ENCODE data around the gene TRPV3. TPM values are rescaled to one million over a fixed set of nuclear protein-coding genes. Genes with fewer than 3 reads are reported as not detected.

TRPV3 gene
- total and polyA plus RNA-seq, 2 of the 8 experiments (the other 6 are each of a cell fraction or from before 2014, with no cell fraction given): 0.56 to 1.0 TPM

GRCh38 chr17:3602499-3602898, 44.9 kb upstream of the TRPV3 start:
- no peak overlapping the region for H2BK12ac ChIP-seq (ENCODE audit: low read depth, low read length)
- no peaks in the 10 kb centered on the region for H3K79me2 ChIP-seq (ENCODE audit: control insufficient read depth in 1 of 2, insufficient read depth in 2 of 2, low read length in 2 of 2)
- H3K27me3 ChIP-seq (replicated peaks in 1 of 4; ENCODE audit: control insufficient read depth in 3 of 4, extremely low read depth in 1 of 4, insufficient read depth in 3 of 4, low read length in 3 of 4): no peaks in the 10 kb centered on the region
- peaks cover 0 to 4% of the 10 kb centered on the region in 2 experiments; a peak in 1 of 4 replicates for H3K9me3 ChIP-seq (ENCODE audit: insufficient read depth in 2 of 2, low read depth in 1 of 2, low read length in 1 of 2)
- no peak overlapping the region for H2BK15ac ChIP-seq (ENCODE audit: low read length)
- FAIRE-seq (peak; percentile 65), DNase-seq (ENCODE audit: low read depth in 1 of 2, low spot score in 2 of 2) (peak in 1 of 2 experiments; percentile 64)
- no peak overlapping the region for H3K56ac ChIP-seq (replicated peaks; ENCODE audit: insufficient read length, low read depth, low read length)
- H3K4me2 ChIP-seq (ENCODE audit: insufficient read depth in 1 of 2, low read depth in 2 of 2, low read length in 2 of 2): no peak overlapping the region
- H3K18ac ChIP-seq (ENCODE audit: extremely low read depth, low read length): no peak overlapping the region
- 70% methylated on average over 16 of the region's 16 CpGs; no CpG with 5 or more reads in 1 of the 2 experiments for WGBS, 2 experiments (ENCODE audit: extremely low coverage in 1 of 2, insufficient coverage in 1 of 2, insufficient read length in 1 of 2, insufficient replicate concordance in 2 of 2, low coverage in 1 of 2, low lambda C conversion rate in 2 of 2, missing lambda C conversion rate in 1 of 2)
- H3K4me3 ChIP-seq (ENCODE audit: extremely low read depth in 1 of 4, insufficient read depth in 2 of 4, low read depth in 3 of 4, low read length in 4 of 4): no peak overlapping the region
- no peak overlapping the region for H4K8ac ChIP-seq (ENCODE audit: extremely low read depth, insufficient read depth, low read length)
- no peaks in the 10 kb centered on the region for H3K23me2 ChIP-seq (ENCODE audit: low read depth, low read length)
- H4K20me1 ChIP-seq (replicated peaks in 1 of 2; ENCODE audit: control insufficient read depth in 1 of 2, insufficient read depth in 2 of 2, low read length in 2 of 2): peaks cover 0 to 3% of the 10 kb centered on the region in 2 experiments
- no peak overlapping the region for H3K27ac ChIP-seq (ENCODE audit: low read depth, low read length)
- H2BK20ac ChIP-seq (ENCODE audit: low read length): no peak overlapping the region
- no peak overlapping the region for H4K91ac ChIP-seq (replicated peaks; ENCODE audit: insufficient read length, low read length)
- no peak overlapping the region for H2AK5ac ChIP-seq (ENCODE audit: low read depth, low read length)
- no peaks in the 10 kb centered on the region for H3K4me1 ChIP-seq (replicated peaks in 1 of 4; ENCODE audit: control insufficient read depth in 3 of 4, insufficient read depth in 4 of 4, low read length in 3 of 4)
- H3K79me1 ChIP-seq (ENCODE audit: low read depth, low read length): no peaks in the 10 kb centered on the region
- H2AFZ ChIP-seq (ENCODE audit: low read length): no peak overlapping the region
- peaks cover 0 to 16% (median 4%) of the 10 kb centered on the region in 4 experiments; a peak in 5 of 8 replicates for H3K36me3 ChIP-seq (ENCODE audit: control insufficient read depth in 2 of 4, insufficient read depth in 4 of 4, low read length in 3 of 4)
- no peak overlapping the region for H3K4ac ChIP-seq (replicated peaks; ENCODE audit: insufficient read length, low read depth, low read length)
- H3K9ac ChIP-seq (replicated peaks in 1 of 4; ENCODE audit: extremely low read depth in 1 of 4, low read depth in 3 of 4, low read length in 3 of 4): no peak overlapping the region
- H3K14ac ChIP-seq (ENCODE audit: insufficient read length): no peak overlapping the region
- H3K23ac ChIP-seq (ENCODE audit: insufficient read length): no peak overlapping the region
- no peak for TF ChIP-seq KDM5A (IDR thresholded peaks at IDR 0.05; ENCODE audit: low read length)
- no peak for TF ChIP-seq RXRA (IDR thresholded peaks at IDR 0.05; ENCODE audit: insufficient read depth, low read depth, low read length)
- TF ChIP-seq SIN3A (conservative IDR thresholded peaks at IDR 0.05 in 1 of 2, IDR thresholded peaks at IDR 0.05 in 1 of 2; ENCODE audit: low read depth in 1 of 2, low read length in 2 of 2): peak in 1 of 2 experiments; percentile 64; a peak in 1 of 4 replicates
- no peak for TF ChIP-seq E2F6 (IDR thresholded peaks at IDR 0.05)
- TF ChIP-seq CTCF (IDR thresholded peaks at IDR 0.05; ENCODE audit: control extremely low read depth in 1 of 3, insufficient read depth in 1 of 3, low read depth in 1 of 3, low read length in 3 of 3): peak; percentile 40 to 80 (median 80)
- TF ChIP-seq YY1 (IDR thresholded peaks at IDR 0.05; ENCODE audit: low read depth, low read length): peak; percentile 61; the same call in 1 of the 2 replicates
- peak; percentile 42 to 67 for TF ChIP-seq RAD21 (IDR thresholded peaks at IDR 0.05 in 1 of 2, conservative IDR thresholded peaks at IDR 0.05 in 1 of 2; ENCODE audit: low read depth in 2 of 2, low read length in 2 of 2)
- no peak overlapping the region for H2BK120ac ChIP-seq (replicated peaks; ENCODE audit: low read depth, low read length)
- ChIA-PET POLR2A (ENCODE audit: partially characterized antibody) (interaction anchor here (1.0 to 1.9 kb wide), 5 partner anchors 11 to 52 kb away, joined by 3 to 8 read pairs (median 3); no protein-coding TSS in a partner anchor), CTCF (ENCODE audit: partially characterized antibody) (interaction anchor here (0.6 to 4.2 kb wide), 28 partner anchors 9 to 765 kb away, joined by 3 to 30 read pairs (median 4); partner anchors contain the start of genes HASPIN and P2RX5)
- no peak overlapping the region for H4K5ac ChIP-seq (ENCODE audit: insufficient read length, low read depth, low read length)
- H2BK5ac ChIP-seq (ENCODE audit: low read depth, low read length): peak overlapping the region; percentile 31; the same call in 1 of the 2 replicates

Measured in H1 (cell line).